Adrenal gland (tissue), 12 donors: ENCODE measurements around the gene HPSE2. TPM values are rescaled to one million over a fixed set of nuclear protein-coding genes. Genes with fewer than 3 reads are reported as not detected.

Source experiments
- DNase-seq, 7 donors: peaks; one replicate each; pipeline ENCODE4 v3.0.0-alpha.2; 2019 to 2020
- H3K27ac ChIP-seq, 5 donors: fragments of 200-600 bp; sonication (generic) in 4 of 5; 1 replicate in 3 of 5; 2 replicates in 2 of 5; pipeline versions ENCODE4 v1.5.1 to v1.8.0; 2016 to 2020; ENCODE audit warnings: mild to moderate bottlenecking in 1 of 5
- H3K27me3 ChIP-seq: fragments of 200-600 bp; 2 replicates; pipeline ENCODE4 v1.8.0; 2021
- H3K36me3 ChIP-seq, 2 donors: fragments of 200-600 bp; replicated peaks in 1 of 2; 1 replicate in 1 of 2; 2 replicates in 1 of 2; pipeline versions ENCODE4 v1.5.1 to v1.8.0; 2018 to 2022
- H3K4me1 ChIP-seq, 2 donors: fragments of 200-600 bp; replicated peaks in 1 of 2; 1 replicate in 1 of 2; 2 replicates in 1 of 2; pipeline versions ENCODE4 v1.5.1 to v1.8.0; 2018 to 2021
- H3K4me3 ChIP-seq, 4 donors: fragments of 200-600 bp; sonication (generic) in 3 of 4; one replicate each; pipeline ENCODE4 v1.5.1; 2016 to 2018
- H3K9me3 ChIP-seq, 3 donors: fragments of 200-600 bp; sonication (generic) in 1 of 3; replicated peaks in 1 of 3; 1 replicate in 2 of 3; 2 replicates in 1 of 3; pipeline versions ENCODE4 v1.5.1 to v1.8.0; 2016 to 2021
- POLR2A ChIP-seq, 2 donors: fragments of 450-650 bp; IDR thresholded peaks; one replicate each; pipeline ENCODE4 v1.6.1; 2017; ENCODE audit warnings: antibody characterized with exemption in 2 of 2, mild to moderate bottlenecking in 2 of 2, moderate library complexity in 1 of 2
- WGBS, 4 donors: extraction: QIAGEN DNeasy Blood & Tissue Kit in 2 of 4; methylation state at CpG; one replicate each; pipeline versions ENCODE4 v1.1.5 to v1.1.7; 2013 to 2017; 5-methylcytosine and 5-hydroxymethylcytosine counted together
- intact Hi-C, 2 donors: fragments of 100-400 bp; cut with DNase I; formaldehyde crosslinking; loops; one replicate each; pipeline versions ENCODE4 v1.14.1 to v1.15.0; 2022 to 2023
- polyA plus RNA-seq, 3 donors: library from polyadenylated mRNA; stranded (reverse); fragments of 200-250 nt in 2 of 3; fragments of 350-450 nt in 1 of 3; fragmentation: Illumina TruSeq in 1 of 3; extraction: RNeasy Lipid Tissue Mini Kit (QIAGEN cat#74804) in 1 of 3; gene quantifications; one replicate each; pipeline ENCODE4 v1.2.3, GENCODE V29; 2013 to 2014
- total RNA-seq, 9 donors: library from RNA; depleted of rRNA in 4 of 9; stranded (reverse); fragments of >200 nt in 4 of 9; fragments of 120-200 nt in 1 of 9; fragmentation: NEBNext Ultra II Directional in 1 of 9; extraction: Animal tissue kit (Norgen Biotek cat#: 25700) in 1 of 9; gene quantifications; one replicate each; pipeline versions ENCODE4 v1.1.0 to v1.2.4, GENCODE V29; 2013 to 2023
- TF ChIP-seq, protein P1 (sequence below), 6 experiments: fragments of 450-650 bp in 4 of 6; fragments of 200-600 bp in 2 of 6; sonication (generic) in 1 of 6; IDR thresholded peaks; 1 replicate in 5 of 6; 2 replicates in 1 of 6; pipeline versions ENCODE4 v1.5.1 to v1.8.0; 2016 to 2021; ENCODE audit warnings: antibody characterized with exemption in 6 of 6, mild to moderate bottlenecking in 2 of 6, moderate library complexity in 1 of 6
- donor health status: healthy with polysubstance abuse.
- donor health status: Bipolar disorder and iron deficiency.
- donor health status: DM: yes; HTN: yes; CAD: no.
- donor health status: DM: no; HTN: no; CAD: no.
- donor health status: DM: no; HTN: no; CAD: no.
- donor health status: DM: yes; HTN: yes; CAD: no.

The HPSE2 gene
- total and polyA plus RNA-seq, 12 donors, result under 0.01 to 0.16 (median 0.10) TPM; not detected in 9

DNA sequence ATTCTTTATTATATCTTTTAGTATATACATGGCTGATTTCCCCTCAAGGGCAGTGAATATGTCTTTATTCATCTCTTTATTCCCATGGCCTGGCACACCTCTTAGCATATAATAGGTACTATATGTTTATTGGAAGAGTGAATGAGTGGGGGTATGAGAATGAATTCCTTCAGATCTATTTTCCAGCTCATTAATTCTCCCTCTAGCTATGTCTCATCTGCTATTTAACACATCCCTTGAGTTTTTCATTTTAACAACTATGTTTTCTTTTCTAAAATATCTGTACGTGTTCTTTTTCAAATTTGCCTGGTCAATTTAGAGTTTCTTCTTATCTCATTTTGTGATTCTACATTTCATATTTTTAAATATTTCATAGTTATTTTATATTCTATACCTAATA, 803.3 kb downstream of the HPSE2 start:
- Histone ChIP-seq H3K4me1 (peaks cover 0 to 3% of the 10 kb centered on the region in 2 donors), H3K36me3 (peaks cover 0 to 78% of the 10 kb centered on the region in 2 donors), H3K27me3 (no peaks in the 10 kb centered on the region), H3K27ac (no peak overlapping the region), H3K9me3 (no peaks in the 10 kb centered on the region), H3K4me3 (no peak overlapping the region)
- DNase-seq, result no peak
- 53 to 100% (median 98%) methylated on average over 1 of the region's 1 CpG for WGBS, 4 donors
- TF ChIP-seq, protein P1, sequence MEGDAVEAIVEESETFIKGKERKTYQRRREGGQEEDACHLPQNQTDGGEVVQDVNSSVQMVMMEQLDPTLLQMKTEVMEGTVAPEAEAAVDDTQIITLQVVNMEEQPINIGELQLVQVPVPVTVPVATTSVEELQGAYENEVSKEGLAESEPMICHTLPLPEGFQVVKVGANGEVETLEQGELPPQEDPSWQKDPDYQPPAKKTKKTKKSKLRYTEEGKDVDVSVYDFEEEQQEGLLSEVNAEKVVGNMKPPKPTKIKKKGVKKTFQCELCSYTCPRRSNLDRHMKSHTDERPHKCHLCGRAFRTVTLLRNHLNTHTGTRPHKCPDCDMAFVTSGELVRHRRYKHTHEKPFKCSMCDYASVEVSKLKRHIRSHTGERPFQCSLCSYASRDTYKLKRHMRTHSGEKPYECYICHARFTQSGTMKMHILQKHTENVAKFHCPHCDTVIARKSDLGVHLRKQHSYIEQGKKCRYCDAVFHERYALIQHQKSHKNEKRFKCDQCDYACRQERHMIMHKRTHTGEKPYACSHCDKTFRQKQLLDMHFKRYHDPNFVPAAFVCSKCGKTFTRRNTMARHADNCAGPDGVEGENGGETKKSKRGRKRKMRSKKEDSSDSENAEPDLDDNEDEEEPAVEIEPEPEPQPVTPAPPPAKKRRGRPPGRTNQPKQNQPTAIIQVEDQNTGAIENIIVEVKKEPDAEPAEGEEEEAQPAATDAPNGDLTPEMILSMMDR (IDR thresholded peaks at IDR 0.05), result no peak
- TF ChIP-seq POLR2A (IDR thresholded peaks at IDR 0.05), result no peak
- intact Hi-C loops, result no loop called here

DNA sequence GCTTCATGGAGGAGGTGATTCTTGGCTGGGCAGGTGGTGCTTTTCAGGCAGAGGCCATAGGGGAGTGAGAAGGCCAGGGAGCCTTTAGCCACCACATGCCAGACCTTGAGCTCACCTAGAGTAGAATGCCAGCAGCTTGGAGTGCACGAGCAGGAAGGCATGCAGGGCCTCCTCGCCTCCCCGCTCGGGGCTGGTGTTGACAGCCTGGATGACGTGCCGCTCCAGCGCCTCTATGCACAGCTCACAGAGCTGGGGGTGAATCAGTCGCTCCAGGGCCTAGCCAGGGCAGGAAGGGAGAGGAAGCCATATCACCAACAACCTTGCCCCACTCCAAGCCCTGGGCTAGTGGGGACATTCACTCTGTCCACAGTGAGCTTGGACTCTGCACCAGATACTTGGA, 804.6 kb downstream of the HPSE2 start:
- intact Hi-C loops, result no loop called here
- no peaks in the 10 kb centered on the region for H3K27me3 ChIP-seq
- WGBS, 4 donors, result 93% methylated on average over 8 of the region's 8 CpGs; no CpG with 5 or more reads in 2 of the 4 donors
- no peaks in the 10 kb centered on the region for H3K4me1 ChIP-seq
- no peak overlapping the region for H3K27ac ChIP-seq
- H3K4me3 ChIP-seq, result no peak overlapping the region
- TF ChIP-seq, protein P1 (IDR thresholded peaks at IDR 0.05), result no peak
- no peak for TF ChIP-seq POLR2A (IDR thresholded peaks at IDR 0.05)
- DNase-seq, result no peak
- no peaks in the 10 kb centered on the region for H3K9me3 ChIP-seq
- peaks cover 0 to 85% of the 10 kb centered on the region in 2 donors for H3K36me3 ChIP-seq

DNA sequence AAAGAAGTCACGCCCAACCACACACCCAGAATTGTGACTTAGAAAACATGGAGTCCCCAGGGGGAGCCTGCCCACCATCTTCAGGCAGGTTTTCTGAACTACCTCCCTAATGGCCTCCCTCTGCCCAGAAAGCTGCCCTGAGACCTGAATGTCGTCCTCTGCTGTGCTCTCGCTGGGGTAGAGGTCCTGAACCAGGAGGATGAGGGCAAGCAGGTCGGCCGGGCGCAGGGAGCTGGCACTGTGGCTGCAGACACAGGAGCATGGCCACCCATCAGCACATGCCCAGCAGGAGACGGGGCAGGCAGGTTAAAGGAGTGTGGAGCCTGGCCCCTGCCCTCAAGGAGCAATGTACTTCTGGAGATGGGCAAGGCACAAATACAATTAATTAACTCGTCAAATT, 805.2 kb downstream of the HPSE2 start:
- H3K9me3 ChIP-seq, result no peaks in the 10 kb centered on the region
- 96 to 100% (median 97%) methylated on average over 7 to 8 of the region's 8 CpGs for WGBS, 4 donors
- H3K36me3 ChIP-seq, result peaks cover 0 to 84% of the 10 kb centered on the region in 2 donors
- H3K4me1 ChIP-seq, result no peaks in the 10 kb centered on the region
- H3K27me3 ChIP-seq, result no peaks in the 10 kb centered on the region
- TF ChIP-seq, protein P1 (IDR thresholded peaks at IDR 0.05), result no peak
- no peak for TF ChIP-seq POLR2A (IDR thresholded peaks at IDR 0.05)
- H3K4me3 ChIP-seq, result no peak overlapping the region
- DNase-seq, result no peak
- intact Hi-C loops, result no loop called here
- no peak overlapping the region for H3K27ac ChIP-seq

DNA sequence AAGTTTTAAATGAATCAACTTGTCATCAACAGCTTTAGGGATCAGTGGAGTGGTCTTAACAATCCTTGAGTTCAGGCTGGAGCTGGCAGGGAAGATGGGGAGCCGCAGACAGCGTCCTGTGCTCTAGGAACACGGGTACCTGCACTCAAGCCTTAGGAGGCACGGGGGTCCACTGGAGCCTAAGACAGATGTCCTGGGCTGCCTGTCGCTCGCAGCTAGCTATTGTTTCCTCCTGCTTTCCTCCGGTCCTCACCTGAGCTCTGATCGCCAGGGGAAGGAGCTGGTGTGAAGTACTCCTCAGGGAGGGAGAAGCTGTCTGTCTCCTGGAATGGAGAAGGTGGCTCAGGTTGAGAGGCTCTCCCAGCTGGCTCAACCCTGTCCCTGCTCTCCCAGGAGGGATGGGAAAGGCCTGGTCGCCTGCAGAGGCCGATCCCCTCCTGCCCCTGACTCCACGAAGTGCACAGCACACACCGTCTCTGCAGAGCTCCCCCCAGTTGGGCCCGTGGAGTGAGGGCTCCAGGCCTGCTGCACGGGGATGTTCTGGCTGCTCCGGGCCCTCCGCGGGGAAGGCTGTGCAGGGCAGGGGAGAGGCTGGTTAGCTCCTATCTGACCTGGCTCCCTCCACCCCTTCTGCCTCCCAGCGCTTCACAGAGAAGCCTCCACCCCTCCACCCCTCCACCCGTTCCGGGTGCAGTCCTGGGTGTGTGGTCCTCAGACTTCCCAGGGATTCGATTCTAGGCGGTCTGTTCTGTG, 806.2 kb downstream of the HPSE2 start:
- Histone ChIP-seq H3K27ac (no peak overlapping the region), H3K36me3 (peaks cover 0 to 77% of the 10 kb centered on the region in 2 donors), H3K27me3 (no peaks in the 10 kb centered on the region), H3K4me3 (no peak overlapping the region), H3K4me1 (no peaks in the 10 kb centered on the region), H3K9me3 (no peaks in the 10 kb centered on the region)
- TF ChIP-seq, protein P1 (IDR thresholded peaks at IDR 0.05), result no peak
- TF ChIP-seq POLR2A (IDR thresholded peaks at IDR 0.05), result no peak
- intact Hi-C loops, result no loop called here
- 95 to 97% (median 95%) methylated on average over 11 to 22 of the region's 22 CpGs for WGBS, 4 donors
- DNase-seq, result no peak
